OCI-LY7 (cell line): ENCODE measurements around the gene CCDC187. TPM values are rescaled to one million over a fixed set of nuclear protein-coding genes. Genes with fewer than 3 reads are reported as not detected.

ENCODE experiments used
- BruUV-seq: library from RNA; stranded (reverse); fragments of 400-500 nt; replicated peaks from 2 replicates; lab custom pipeline; 2021; lab: Mats Ljungman, UMichigan
- CTCF ChIA-PET: fragments of 300-600 bp; sonication (Branson Sonifier 250); formaldehyde crosslinking; loops from one replicate; lab custom pipeline; 2022; ENCODE audit warnings: antibody characterized with exemption; ENCODE audit not compliant: unreplicated experiment; lab: Charles Lee
- POLR2A ChIA-PET: fragments of 300-600 bp; sonication (Branson Sonifier 250); formaldehyde crosslinking; loops from one replicate; lab custom pipeline; 2022; ENCODE audit warnings: antibody characterized with exemption; lab: Charles Lee
- DNase-seq: peaks from one replicate; pipeline ENCODE4 v3.0.0-alpha.2; 2015; ENCODE audit warnings: low spot score
- H2AFZ ChIP-seq: fragments of 200-600 bp; sonication (generic), shearing (Covaris generic); 2 replicates; pipeline ENCODE4 v1.6.1; 2014; ENCODE audit warnings: mild to moderate bottlenecking, antibody characterized with exemption, low read length, moderate library complexity
- H3K27ac ChIP-seq: fragments of 200-600 bp; sonication (generic); 2 replicates; pipeline ENCODE4 v1.5.1; 2014; ENCODE audit warnings: mixed run types, low read depth, mild to moderate bottlenecking, moderate library complexity, low read length, inconsistent platforms; ENCODE audit not compliant: poor library complexity, severe bottlenecking
- H3K36me3 ChIP-seq: fragments of 200-600 bp; sonication (generic); 2 replicates; pipeline ENCODE4 v1.6.1; 2014; ENCODE audit warnings: mild to moderate bottlenecking, antibody characterized with exemption, low read length, moderate library complexity, mixed read lengths; ENCODE audit not compliant: insufficient read depth
- H3K4me1 ChIP-seq: fragments of 200-600 bp; sonication (generic); 2 replicates; pipeline ENCODE4 v1.5.1; 2014; ENCODE audit warnings: mild to moderate bottlenecking, low read length; ENCODE audit not compliant: insufficient read depth, poor library complexity, severe bottlenecking
- H3K4me2 ChIP-seq: fragments of 200-600 bp; sonication (generic); 2 replicates; pipeline ENCODE4 v1.6.1; 2014; ENCODE audit warnings: mild to moderate bottlenecking, low read length
- H3K4me3 ChIP-seq: fragments of 200-600 bp; sonication (generic); 2 replicates; pipeline ENCODE4 v1.5.1; 2014; ENCODE audit warnings: mild to moderate bottlenecking, low read depth, low read length; ENCODE audit not compliant: poor library complexity, severe bottlenecking
- H3K79me2 ChIP-seq: fragments of 200-600 bp; sonication (generic); 2 replicates; pipeline ENCODE4 v1.6.1; 2016; ENCODE audit warnings: low read depth, mild to moderate bottlenecking, low read length, moderate library complexity, mixed read lengths; ENCODE audit not compliant: insufficient read depth
- H3K9me2 ChIP-seq: fragments of 200-600 bp; sonication (generic); 2 replicates; pipeline ENCODE4 v1.6.1; 2016; ENCODE audit warnings: mild to moderate bottlenecking, low read length, mixed read lengths; ENCODE audit not compliant: insufficient read depth
- H3K9me3 ChIP-seq: fragments of 200-600 bp; sonication (generic); 2 replicates; pipeline ENCODE4 v1.6.1; 2014; ENCODE audit warnings: mild to moderate bottlenecking, mixed run types, low read length, mixed read lengths
- H4K20me1 ChIP-seq: fragments of 200-600 bp; sonication (generic); 2 replicates; pipeline ENCODE4 v1.6.1; 2014; ENCODE audit warnings: mild to moderate bottlenecking, antibody characterized with exemption, low read length, moderate library complexity, mixed read lengths; ENCODE audit not compliant: insufficient read depth
- EZH2phosphoT487 ChIP-seq: fragments of 200-600 bp; sonication (generic); IDR thresholded peaks from 2 replicates; pipeline ENCODE4 v1.6.1; 2018; ENCODE audit warnings: low read depth, borderline replicate concordance, mild to moderate bottlenecking, mixed run types, antibody characterized with exemption, low read length, moderate library complexity, mixed read lengths
- intact Hi-C: fragments of 100-400 bp; cut with micrococcal nuclease; formaldehyde crosslinking; loops from one replicate; pipeline ENCODE4 v1.10.0; 2022; ENCODE audit not compliant: unreplicated experiment
- total RNA-seq, 2 experiments: library from RNA; depleted of rRNA in 1 of 2; stranded (reverse); fragments of >200 nt in 1 of 2; shearing (Covaris generic) in 1 of 2; gene quantifications; 2 replicates each; pipeline ENCODE4 v1.2.3, GENCODE V29; 2014 to 2022
- TF ChIP-seq, protein P1 (sequence below): fragments of 200-600 bp; sonication (generic); conservative IDR thresholded peaks from 2 replicates; pipeline ENCODE4 v1.5.1; 2014; ENCODE audit warnings: mild to moderate bottlenecking, antibody characterized with exemption, low read length, moderate library complexity, mixed read lengths

CCDC187 gene
- total RNA-seq, 2 experiments from 2014 or later, result not detected

DNA sequence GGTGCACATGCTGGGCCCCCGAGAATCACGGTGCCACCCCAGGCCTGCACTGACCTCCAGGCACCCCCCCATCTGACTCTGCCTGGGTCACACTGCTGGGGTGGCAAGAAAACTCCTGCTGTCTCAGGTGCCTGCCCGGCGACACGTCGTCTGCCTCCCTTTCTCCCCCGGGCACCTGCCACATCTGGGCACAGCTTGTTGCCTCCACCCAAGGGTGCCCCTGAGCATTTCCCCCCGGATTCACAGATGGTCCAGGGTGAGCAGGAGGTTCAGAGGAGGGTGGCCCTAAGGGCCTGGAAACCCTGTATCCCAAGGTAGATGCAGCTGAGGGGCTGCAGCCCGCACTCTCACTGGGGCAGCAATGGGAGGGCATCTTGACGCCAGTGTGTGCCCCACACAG, 43.4 kb downstream of the CCDC187 start:
- Histone ChIP-seq H3K9me2 (no peaks in the 10 kb centered on the region), H4K20me1 (no peaks in the 10 kb centered on the region), H3K79me2 (no peaks in the 10 kb centered on the region), H3K4me2 (no peak overlapping the region), H3K9me3 (no peaks in the 10 kb centered on the region), H3K36me3 (no peaks in the 10 kb centered on the region), H2AFZ (no peak overlapping the region), H3K4me3 (no peak overlapping the region), H3K4me1 (no peaks in the 10 kb centered on the region), H3K27ac (no peak overlapping the region)
- DNase-seq, result no peak
- BruUV-seq, result no TSS peak
- TF ChIP-seq, protein P1, sequence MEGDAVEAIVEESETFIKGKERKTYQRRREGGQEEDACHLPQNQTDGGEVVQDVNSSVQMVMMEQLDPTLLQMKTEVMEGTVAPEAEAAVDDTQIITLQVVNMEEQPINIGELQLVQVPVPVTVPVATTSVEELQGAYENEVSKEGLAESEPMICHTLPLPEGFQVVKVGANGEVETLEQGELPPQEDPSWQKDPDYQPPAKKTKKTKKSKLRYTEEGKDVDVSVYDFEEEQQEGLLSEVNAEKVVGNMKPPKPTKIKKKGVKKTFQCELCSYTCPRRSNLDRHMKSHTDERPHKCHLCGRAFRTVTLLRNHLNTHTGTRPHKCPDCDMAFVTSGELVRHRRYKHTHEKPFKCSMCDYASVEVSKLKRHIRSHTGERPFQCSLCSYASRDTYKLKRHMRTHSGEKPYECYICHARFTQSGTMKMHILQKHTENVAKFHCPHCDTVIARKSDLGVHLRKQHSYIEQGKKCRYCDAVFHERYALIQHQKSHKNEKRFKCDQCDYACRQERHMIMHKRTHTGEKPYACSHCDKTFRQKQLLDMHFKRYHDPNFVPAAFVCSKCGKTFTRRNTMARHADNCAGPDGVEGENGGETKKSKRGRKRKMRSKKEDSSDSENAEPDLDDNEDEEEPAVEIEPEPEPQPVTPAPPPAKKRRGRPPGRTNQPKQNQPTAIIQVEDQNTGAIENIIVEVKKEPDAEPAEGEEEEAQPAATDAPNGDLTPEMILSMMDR, result no peak
- no peak for TF ChIP-seq EZH2phosphoT487
- POLR2A ChIA-PET, result no interaction called here
- intact Hi-C loops, result no loop called here
- CTCF ChIA-PET, result no interaction called here

DNA sequence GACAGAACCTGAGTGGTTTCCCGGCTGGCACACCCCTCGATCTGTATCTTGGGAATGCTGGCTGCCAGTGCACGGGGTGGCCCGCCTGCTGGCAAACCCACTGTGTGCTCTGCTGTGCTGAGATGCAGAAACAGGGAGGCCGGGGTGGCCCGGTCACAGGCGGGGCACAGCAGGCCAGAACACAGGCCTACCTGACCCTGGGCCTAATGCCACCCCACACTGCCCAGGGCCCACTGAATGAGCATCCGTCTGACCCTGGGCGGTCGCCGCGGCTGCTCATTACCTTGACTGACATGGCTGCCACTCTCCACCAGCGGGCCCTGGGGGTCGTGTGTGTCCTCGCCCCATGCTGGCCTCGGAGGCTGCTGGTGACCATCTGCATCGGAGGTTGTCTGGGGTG, 44.1 kb downstream of the CCDC187 start:
- Histone ChIP-seq H3K9me3 (no peaks in the 10 kb centered on the region), H3K4me1 (no peaks in the 10 kb centered on the region), H2AFZ (no peak overlapping the region), H3K36me3 (no peaks in the 10 kb centered on the region), H3K79me2 (no peaks in the 10 kb centered on the region), H3K4me3 (no peak overlapping the region), H3K4me2 (no peak overlapping the region), H3K27ac (no peak overlapping the region), H4K20me1 (no peaks in the 10 kb centered on the region), H3K9me2 (no peaks in the 10 kb centered on the region)
- POLR2A ChIA-PET, result no interaction called here
- DNase-seq, result no peak
- CTCF ChIA-PET, result no interaction called here
- TF ChIP-seq, protein P1, result no peak
- TF ChIP-seq EZH2phosphoT487, result no peak
- BruUV-seq, result no TSS peak
- intact Hi-C loops, result no loop called here

DNA sequence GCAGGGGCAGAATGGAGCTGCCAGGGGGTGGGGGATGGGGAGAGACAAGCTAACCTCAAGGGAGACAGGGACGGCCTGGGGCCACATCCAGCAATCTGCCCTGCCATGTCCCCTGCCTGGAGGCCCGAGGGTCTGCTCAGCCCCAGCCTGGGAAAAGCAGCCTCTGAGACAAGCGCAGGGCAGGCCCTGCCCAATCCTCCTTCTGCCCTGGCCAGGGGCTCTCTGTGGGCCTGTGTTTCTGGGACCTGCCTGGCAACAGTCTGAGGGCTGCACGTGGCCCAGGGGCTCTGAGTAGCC, 44.4 kb downstream of the CCDC187 start:
- H3K36me3 ChIP-seq, result no peaks in the 10 kb centered on the region
- no peaks in the 10 kb centered on the region for H3K4me1 ChIP-seq
- intact Hi-C loops, result no loop called here
- H3K4me2 ChIP-seq, result no peak overlapping the region
- no peak for DNase-seq
- ChIA-PET CTCF (no interaction called here), POLR2A (no interaction called here)
- H3K79me2 ChIP-seq, result no peaks in the 10 kb centered on the region
- no peak overlapping the region for H3K27ac ChIP-seq
- no peaks in the 10 kb centered on the region for H4K20me1 ChIP-seq
- no peak overlapping the region for H3K4me3 ChIP-seq
- H2AFZ ChIP-seq, result no peak overlapping the region
- TF ChIP-seq, protein P1, result no peak
- no peak for TF ChIP-seq EZH2phosphoT487
- H3K9me3 ChIP-seq, result no peaks in the 10 kb centered on the region
- no TSS peak for BruUV-seq
- H3K9me2 ChIP-seq, result no peaks in the 10 kb centered on the region
